IMR-90 (cell line): ENCODE measurements around the gene TMEM135. TPM values are rescaled to one million over a fixed set of nuclear protein-coding genes. Genes with fewer than 3 reads are reported as not detected.
A peak's percentile ranks its signal among the peaks of the same experiment; 100 is the strongest.

Source experiments
- ATAC-seq: fragments of 200-7000 bp; cut with Tn5 transposase; 2 replicates; pipeline ENCODE4 v1.9.1; 2020; ENCODE audit warnings: low read depth, mild to moderate bottlenecking, moderate library complexity
- BruUV-seq: library from RNA; stranded (reverse); fragments of 400-500 nt; replicated peaks from 2 replicates; lab custom pipeline; 2021; lab: Mats Ljungman, UMichigan
- CTCF ChIA-PET: fragments of 300-600 bp; formaldehyde crosslinking; extraction: SDS; loops from one replicate; lab custom pipeline; 2021; ENCODE audit warnings: antibody characterized with exemption; lab: Yijun Ruan, JAX
- POLR2A ChIA-PET: fragments of 300-600 bp; sonication (Branson Sonifier 250); formaldehyde crosslinking; loops from one replicate; lab custom pipeline; 2022; ENCODE audit warnings: antibody characterized with exemption; ENCODE audit not compliant: unreplicated experiment; lab: Charles Lee
- DNase-seq: peaks from one replicate; pipeline ENCODE4 v3.0.0; 2013
- H2AFZ ChIP-seq: replicated peaks from 2 replicates; pipeline ENCODE3; 2013; ENCODE audit warnings: low read length, mild to moderate bottlenecking; ENCODE audit not compliant: poor library complexity
- H2AK5ac ChIP-seq: 2 replicates; pipeline ENCODE4 v1.6.1; 2013; ENCODE audit warnings: low read depth, low read length, inconsistent platforms
- H2AK9ac ChIP-seq: replicated peaks from 2 replicates; pipeline ENCODE3; 2013; ENCODE audit warnings: mild to moderate bottlenecking, low read depth, low read length, moderate library complexity; ENCODE audit not compliant: poor library complexity
- H2BK120ac ChIP-seq: 2 replicates; pipeline ENCODE4 v1.6.1; 2013; ENCODE audit warnings: low read depth, low read length, inconsistent platforms
- H2BK15ac ChIP-seq: 3 replicates; pipeline ENCODE4 v1.6.1; 2013; ENCODE audit warnings: low read depth, low read length, inconsistent platforms
- H2BK20ac ChIP-seq: 2 replicates; pipeline ENCODE4 v1.6.1; 2013; ENCODE audit warnings: low read depth, mild to moderate bottlenecking, inconsistent platforms, low read length, moderate library complexity
- H2BK5ac ChIP-seq: 2 replicates; pipeline ENCODE4 v1.6.1; 2013; ENCODE audit warnings: mild to moderate bottlenecking, low read depth, low read length, inconsistent platforms; ENCODE audit not compliant: poor library complexity, severe bottlenecking
- H3K14ac ChIP-seq: replicated peaks from 2 replicates; pipeline ENCODE4 v1.6.1; 2013; ENCODE audit warnings: low read depth, low read length, inconsistent platforms
- H3K18ac ChIP-seq: 2 replicates; pipeline ENCODE4 v1.6.1; 2013; ENCODE audit warnings: low read depth, low read length, control low read depth
- H3K23ac ChIP-seq: 2 replicates; pipeline ENCODE4 v1.6.1; 2013; ENCODE audit warnings: low read depth, low read length, inconsistent platforms
- H3K27ac ChIP-seq: 2 replicates; pipeline ENCODE4 v1.5.1; 2013; ENCODE audit warnings: mild to moderate bottlenecking, control low read depth, low read length; ENCODE audit not compliant: insufficient read depth
- H3K27me3 ChIP-seq: 2 replicates; pipeline ENCODE4 v1.6.1; 2013; ENCODE audit warnings: low read length; ENCODE audit not compliant: control insufficient read depth, insufficient read depth
- H3K36me3 ChIP-seq: 2 replicates; pipeline ENCODE4 v1.6.1; 2013; ENCODE audit warnings: low read length, mixed read lengths; ENCODE audit not compliant: control insufficient read depth, insufficient read depth
- H3K4ac ChIP-seq: 2 replicates; pipeline ENCODE4 v1.6.1; 2013; ENCODE audit warnings: low read depth, low read length, inconsistent platforms
- H3K4me1 ChIP-seq: 2 replicates; pipeline ENCODE4 v1.6.1; 2013; ENCODE audit warnings: low read length, mixed read lengths; ENCODE audit not compliant: control insufficient read depth, insufficient read depth
- H3K4me2 ChIP-seq: 2 replicates; pipeline ENCODE4 v1.6.1; 2013; ENCODE audit warnings: low read depth, mild to moderate bottlenecking, control low read depth, low read length, moderate library complexity
- H3K4me3 ChIP-seq: 2 replicates; pipeline ENCODE4 v1.5.1; 2013; ENCODE audit warnings: low read depth, mild to moderate bottlenecking, control low read depth, low read length, moderate library complexity; ENCODE audit not compliant: insufficient read depth
- H3K56ac ChIP-seq: 2 replicates; pipeline ENCODE4 v1.6.1; 2013; ENCODE audit warnings: low read length, inconsistent platforms; ENCODE audit not compliant: insufficient read depth; ENCODE audit errors: extremely low read depth
- H3K79me1 ChIP-seq, 2 experiments: 2 replicates each; pipeline ENCODE4 v1.6.1; 2013; ENCODE audit warnings: low read length in 2 of 2, inconsistent platforms in 1 of 2, low read depth in 1 of 2
- H3K9ac ChIP-seq: 2 replicates; pipeline ENCODE4 v1.6.1; 2013; ENCODE audit warnings: low read depth, low read length, control low read depth
- H3K9me1 ChIP-seq: 2 replicates; pipeline ENCODE4 v1.6.1; 2013; ENCODE audit warnings: low read length, inconsistent platforms; ENCODE audit not compliant: insufficient read depth
- H3K9me3 ChIP-seq: 2 replicates; pipeline ENCODE4 v1.6.1; 2013; ENCODE audit warnings: low read length; ENCODE audit not compliant: control insufficient read depth, insufficient read depth
- H4K20me1 ChIP-seq: 2 replicates; pipeline ENCODE4 v1.6.1; 2013; ENCODE audit warnings: low read length, inconsistent platforms; ENCODE audit not compliant: insufficient read depth
- H4K5ac ChIP-seq: 2 replicates; pipeline ENCODE4 v1.6.1; 2013; ENCODE audit warnings: mild to moderate bottlenecking, low read depth, low read length, control low read depth
- H4K8ac ChIP-seq, 2 experiments: 2 replicates each; pipeline ENCODE4 v1.6.1; 2013; ENCODE audit warnings: low read depth in 2 of 2, low read length in 2 of 2, control low read depth in 1 of 2, inconsistent platforms in 1 of 2
- H4K91ac ChIP-seq: 2 replicates; pipeline ENCODE4 v1.6.1; 2013; ENCODE audit warnings: low read depth, low read length, inconsistent platforms; ENCODE audit not compliant: insufficient read depth
- BHLHE40 ChIP-seq: fragments of 150-350 bp; IDR thresholded peaks from 2 replicates; pipeline ENCODE4 v1.6.1; 2016; ENCODE audit warnings: mild to moderate bottlenecking, low read depth, low read length
- CEBPB ChIP-seq: IDR thresholded peaks from 2 replicates; pipeline ENCODE4 v1.6.1; 2012; ENCODE audit warnings: low read depth, low read length, improper control_type of control experiment
- CHD1 ChIP-seq: IDR thresholded peaks from 2 replicates; pipeline ENCODE4 v1.6.1; 2012; ENCODE audit warnings: low read depth, low read length, improper control_type of control experiment
- CTCF ChIP-seq: conservative IDR thresholded peaks from 2 replicates; pipeline ENCODE4 v1.5.1; 2012; ENCODE audit warnings: mild to moderate bottlenecking, low read depth, low read length, improper control_type of control experiment
- ELK1 ChIP-seq: fragments of 150-350 bp; IDR thresholded peaks from 2 replicates; pipeline ENCODE4 v1.6.1; 2016; ENCODE audit warnings: low read depth, mild to moderate bottlenecking, low read length, moderate library complexity, borderline replicate concordance
- MAFK ChIP-seq: IDR thresholded peaks from 2 replicates; pipeline ENCODE4 v1.6.1; 2012; ENCODE audit warnings: low read depth, low read length, improper control_type of control experiment
- MAZ ChIP-seq: IDR thresholded peaks from 2 replicates; pipeline ENCODE4 v1.6.1; 2012; ENCODE audit warnings: low read depth, mild to moderate bottlenecking, low read length, improper control_type of control experiment, moderate library complexity, borderline replicate concordance
- MXI1 ChIP-seq: IDR thresholded peaks from 2 replicates; pipeline ENCODE4 v1.6.1; 2012; ENCODE audit warnings: low read depth, mild to moderate bottlenecking, low read length, moderate library complexity, borderline replicate concordance
- NFE2L2 ChIP-seq: fragments of 150-350 bp; IDR thresholded peaks from 2 replicates; pipeline ENCODE4 v1.6.1; 2016; ENCODE audit warnings: low read depth, mild to moderate bottlenecking, low read length
- POLR2A ChIP-seq: IDR thresholded peaks from 2 replicates; pipeline ENCODE4 v1.6.1; 2012; ENCODE audit warnings: mild to moderate bottlenecking, low read depth, low read length
- RCOR1 ChIP-seq: IDR thresholded peaks from 2 replicates; pipeline ENCODE4 v1.6.1; 2012; ENCODE audit warnings: mild to moderate bottlenecking, low read length, improper control_type of control experiment; ENCODE audit not compliant: insufficient replicate concordance
- RFX5 ChIP-seq: IDR thresholded peaks from 2 replicates; pipeline ENCODE4 v1.8.0; 2012; ENCODE audit warnings: low read depth, mild to moderate bottlenecking, low read length, moderate library complexity
- SMC3 ChIP-seq: fragments of 150-350 bp; IDR thresholded peaks from 2 replicates; pipeline ENCODE4 v1.6.1; 2016; ENCODE audit warnings: low read depth, mild to moderate bottlenecking, antibody characterized with exemption, low read length, moderate library complexity
- USF2 ChIP-seq: fragments of 150-350 bp; IDR thresholded peaks from 2 replicates; pipeline ENCODE4 v1.6.1; 2017; ENCODE audit warnings: mild to moderate bottlenecking, antibody characterized with exemption, low read length, low read depth
- WGBS, 2 experiments: methylation state at CpG; one replicate each; pipeline versions ENCODE4 v1.1.5 to v1.1.7; 2013; ENCODE audit warnings: missing lambda C conversion rate in 2 of 2; ENCODE audit not compliant: insufficient read length in 1 of 2; ENCODE audit errors: extremely low coverage in 2 of 2; 5-methylcytosine and 5-hydroxymethylcytosine counted together
- dilution Hi-C: fragments of 300-500 bp; cut with HindIII; formaldehyde crosslinking; loops from one replicate; pipeline ENCODE4 v1.14.3; 2018; ENCODE audit warnings: low sequenced_read_pairs; ENCODE audit not compliant: unreplicated experiment
- in situ Hi-C: fragments of 300-500 bp; cut with MboI; formaldehyde crosslinking; loops from 3 replicates; pipeline ENCODE4 v1.14.3; 2019; ENCODE audit warnings: low sequenced_read_pairs, inconsistent platforms, mixed read lengths
- intact Hi-C: fragments of 100-400 bp; cut with micrococcal nuclease; formaldehyde crosslinking; loops from 2 replicates; pipeline ENCODE4 v1.10.0; 2022
- polyA plus RNA-seq, 3 experiments: library from polyadenylated mRNA; depleted of rRNA; stranded (reverse); fragments of >200 nt; gene quantifications; 2 replicates each; pipeline ENCODE4 v1.2.3, GENCODE V29; 2012; ENCODE audit warnings: low replicate concordance in 1 of 3
- total RNA-seq: library from RNA; depleted of rRNA; stranded (reverse); fragments of >200 nt; gene quantifications from 2 replicates; pipeline ENCODE4 v1.2.3, GENCODE V29; 2012

Gene TMEM135
- total and polyA plus RNA-seq, 2 of the 4 experiments (the other 2 are of a cell fraction), result 3.9 to 5.9 TPM

GRCh38 chr11:87007963-87008362 lies 29.8 kb upstream of the TMEM135 start:
- POLR2A ChIA-PET, result no interaction called here
- Histone ChIP-seq H3K27me3 (no peaks in the 10 kb centered on the region; the same call in 1 of the 2 replicates), H3K4me2 (no peak overlapping the region), H3K4ac (no peak overlapping the region), H2AK9ac (no peak overlapping the region), H4K5ac (no peak overlapping the region), H2BK20ac (no peak overlapping the region), H3K14ac (no peak overlapping the region), H4K8ac (no peak overlapping the region), H3K27ac (no peak overlapping the region), H4K91ac (no peak overlapping the region), H3K9me3 (no peaks in the 10 kb centered on the region), H2AFZ (no peak overlapping the region), H2BK15ac (no peak overlapping the region), H2BK120ac (no peak overlapping the region), H2BK5ac (no peak overlapping the region), H3K4me1 (no peaks in the 10 kb centered on the region), H4K20me1 (no peaks in the 10 kb centered on the region), H2AK5ac (no peak overlapping the region), H3K9ac (no peak overlapping the region), H3K23ac (no peak overlapping the region), H3K56ac (no peak overlapping the region), H3K36me3 (no peaks in the 10 kb centered on the region), H3K18ac (no peak overlapping the region), H3K4me3 (no peak overlapping the region), H3K9me1 (no peaks in the 10 kb centered on the region), H3K79me1 (no peaks in the 10 kb centered on the region)
- WGBS, 2 experiments, result no CpG with 5 or more reads among the region's 1 CpG
- DNase-seq (peak; percentile 55), ATAC-seq (no peak; the same call in 1 of the 2 replicates)
- dilution Hi-C loops (no loop called here), intact Hi-C loops (no loop called here), in situ Hi-C loops (no loop called here)
- TF ChIP-seq BHLHE40, result no peak
- no peak for TF ChIP-seq MXI1
- TF ChIP-seq CTCF, result no peak
- no peak for TF ChIP-seq CEBPB
- TF ChIP-seq NFE2L2, result no peak
- TF ChIP-seq ELK1, result no peak
- no peak for TF ChIP-seq RCOR1
- TF ChIP-seq SMC3, result no peak
- TF ChIP-seq CHD1, result no peak
- TF ChIP-seq USF2, result no peak
- no peak for TF ChIP-seq POLR2A
- no peak for TF ChIP-seq MAFK
- no peak for TF ChIP-seq RFX5
- TF ChIP-seq MAZ, result no peak
- CTCF ChIA-PET, result no interaction called here
- no TSS peak for BruUV-seq
